H1 (cell line): ENCODE results near the gene HBS1L. TPM values are rescaled to one million over a fixed set of nuclear protein-coding genes. Genes with fewer than 3 reads are reported as not detected.

Source experiments
- CTCF ChIA-PET: fragments of 300-600 bp; sonication (Branson Sonifier 250); formaldehyde crosslinking; loops from one replicate; lab custom pipeline; 2021; ENCODE audit not compliant: partially characterized antibody; lab: Charles Lee
- POLR2A ChIA-PET: fragments of 300-600 bp; sonication (Branson Sonifier 250); formaldehyde crosslinking; loops from one replicate; lab custom pipeline; 2021; ENCODE audit warnings: inconsistent platforms; ENCODE audit not compliant: partially characterized antibody; lab: Charles Lee
- DNase-seq, 2 experiments: peaks; one replicate each; pipeline versions ENCODE4 v3.0.0 to v3.0.0-alpha.2; 2010 to 2022; ENCODE audit warnings: low spot score in 2 of 2, low read depth in 1 of 2, mixed read lengths in 1 of 2
- FAIRE-seq: peaks from 2 replicates; lab custom pipeline; 2011; peaks lifted over from hg19 to GRCh38; lab: Jason Lieb, UNC
- H2AFZ ChIP-seq: 2 replicates; pipeline ENCODE4 v1.8.1; 2012; ENCODE audit warnings: low read length, inconsistent platforms
- H2AK5ac ChIP-seq: 2 replicates; pipeline ENCODE4 v1.6.1; 2013; ENCODE audit warnings: low read depth, low read length
- H2BK120ac ChIP-seq: replicated peaks from 2 replicates; pipeline ENCODE3; 2013; ENCODE audit warnings: low read depth, low read length, inconsistent platforms
- H2BK12ac ChIP-seq: 2 replicates; pipeline ENCODE4 v1.6.1; 2013; ENCODE audit warnings: low read depth, low read length
- H2BK15ac ChIP-seq: 2 replicates; pipeline ENCODE4 v1.6.1; 2013; ENCODE audit warnings: low read length
- H2BK20ac ChIP-seq: 2 replicates; pipeline ENCODE4 v1.6.1; 2013; ENCODE audit warnings: low read length
- H2BK5ac ChIP-seq: 2 replicates; pipeline ENCODE4 v1.6.1; 2013; ENCODE audit warnings: low read depth, low read length
- H3K14ac ChIP-seq: 2 replicates; pipeline ENCODE4 v1.6.1; 2013; ENCODE audit warnings: inconsistent platforms; ENCODE audit not compliant: insufficient read length
- H3K18ac ChIP-seq: 2 replicates; pipeline ENCODE4 v1.6.1; 2013; ENCODE audit warnings: low read length; ENCODE audit errors: extremely low read depth
- H3K23ac ChIP-seq: 2 replicates; pipeline ENCODE4 v1.6.1; 2013; ENCODE audit warnings: inconsistent platforms; ENCODE audit not compliant: insufficient read length
- H3K23me2 ChIP-seq: 2 replicates; pipeline ENCODE4 v1.6.1; 2013; ENCODE audit warnings: low read depth, low read length
- H3K27ac ChIP-seq: 2 replicates; pipeline ENCODE4 v1.6.1; 2011; ENCODE audit warnings: low read depth, low read length, inconsistent platforms
- H3K27me3 ChIP-seq, 4 experiments: replicated peaks in 1 of 4; 1 replicate in 1 of 4; 2 replicates in 3 of 4; pipeline versions ENCODE4 v1.6.1 to v1.8.1; 2011 to 2013; ENCODE audit warnings: low read length in 3 of 4, mild to moderate bottlenecking in 3 of 4, inconsistent platforms in 2 of 4, mixed read lengths in 2 of 4, moderate library complexity in 1 of 4; ENCODE audit not compliant: control insufficient read depth in 3 of 4, insufficient read depth in 3 of 4; ENCODE audit errors: extremely low read depth in 1 of 4
- H3K36me3 ChIP-seq, 4 experiments: 2 replicates each; pipeline versions ENCODE4 v1.6.1 to v1.8.1; 2011 to 2013; ENCODE audit warnings: mild to moderate bottlenecking in 4 of 4, low read length in 3 of 4, moderate library complexity in 2 of 4, control low read depth in 1 of 4, inconsistent platforms in 1 of 4; ENCODE audit not compliant: insufficient read depth in 4 of 4, control insufficient read depth in 2 of 4
- H3K4ac ChIP-seq: replicated peaks from 2 replicates; pipeline ENCODE3; 2013; ENCODE audit warnings: low read length, low read depth, mixed read lengths, inconsistent platforms; ENCODE audit not compliant: insufficient read length
- H3K4me1 ChIP-seq, 4 experiments: replicated peaks in 1 of 4; 1 replicate in 1 of 4; 2 replicates in 3 of 4; pipeline versions ENCODE4 v1.6.1 to v1.8.1; 2011 to 2013; ENCODE audit warnings: low read length in 3 of 4, inconsistent platforms in 2 of 4, mixed read lengths in 1 of 4; ENCODE audit not compliant: insufficient read depth in 4 of 4, control insufficient read depth in 3 of 4
- H3K4me2 ChIP-seq, 2 experiments: 2 replicates each; pipeline versions ENCODE4 v1.6.1 to v1.8.1; 2011 to 2013; ENCODE audit warnings: low read depth in 2 of 2, low read length in 2 of 2, control low read depth in 1 of 2, inconsistent platforms in 1 of 2, mild to moderate bottlenecking in 1 of 2; ENCODE audit not compliant: insufficient read depth in 1 of 2
- H3K4me3 ChIP-seq, 4 experiments: fragments of 200-600, 300-600 bp in 1 of 4; sonication (generic), shearing (Covaris generic), sonication (Bioruptor Twin) in 1 of 4; 2 replicates each; pipeline versions ENCODE4 v1.5.1 to v1.8.1; 2011 to 2016; ENCODE audit warnings: low read length in 4 of 4, low read depth in 3 of 4, control low read depth in 2 of 4, inconsistent platforms in 2 of 4, mild to moderate bottlenecking in 2 of 4, mixed read lengths in 1 of 4, moderate library complexity in 1 of 4; ENCODE audit not compliant: insufficient read depth in 2 of 4; ENCODE audit errors: extremely low read depth in 1 of 4
- H3K56ac ChIP-seq: replicated peaks from 2 replicates; pipeline ENCODE3; 2013; ENCODE audit warnings: low read depth, mild to moderate bottlenecking, mixed read lengths, low read length, inconsistent platforms; ENCODE audit not compliant: insufficient read length
- H3K79me1 ChIP-seq: 2 replicates; pipeline ENCODE4 v1.6.1; 2013; ENCODE audit warnings: low read depth, low read length, control low read depth
- H3K79me2 ChIP-seq, 2 experiments: 2 replicates each; pipeline versions ENCODE4 v1.6.1 to v1.8.1; 2012 to 2013; ENCODE audit warnings: low read length in 2 of 2, mild to moderate bottlenecking in 2 of 2, inconsistent platforms in 1 of 2; ENCODE audit not compliant: insufficient read depth in 2 of 2, control insufficient read depth in 1 of 2
- H3K9ac ChIP-seq, 4 experiments: replicated peaks in 1 of 4; 1 replicate in 1 of 4; 2 replicates in 3 of 4; pipeline versions ENCODE4 v1.6.1 to v1.8.1; 2011 to 2013; ENCODE audit warnings: low read depth in 3 of 4, low read length in 3 of 4, control low read depth in 2 of 4, mild to moderate bottlenecking in 2 of 4, moderate library complexity in 2 of 4, inconsistent platforms in 1 of 4; ENCODE audit errors: extremely low read depth in 1 of 4
- H3K9me3 ChIP-seq, 2 experiments: 2 replicates each; pipeline versions ENCODE4 v1.6.1 to v1.8.1; 2012 to 2013; ENCODE audit warnings: mild to moderate bottlenecking in 2 of 2, moderate library complexity in 2 of 2, control low read depth in 1 of 2, inconsistent platforms in 1 of 2, low read depth in 1 of 2, low read length in 1 of 2, mixed read lengths in 1 of 2; ENCODE audit not compliant: insufficient read depth in 2 of 2
- H4K20me1 ChIP-seq, 2 experiments: replicated peaks in 1 of 2; 2 replicates each; pipeline versions ENCODE3 to v1.8.1; 2011 to 2013; ENCODE audit warnings: inconsistent platforms in 2 of 2, low read length in 2 of 2, mild to moderate bottlenecking in 1 of 2; ENCODE audit not compliant: insufficient read depth in 2 of 2, control insufficient read depth in 1 of 2
- H4K5ac ChIP-seq: 2 replicates; pipeline ENCODE4 v1.6.1; 2013; ENCODE audit warnings: low read length, low read depth, mixed read lengths, inconsistent platforms; ENCODE audit not compliant: insufficient read length
- H4K8ac ChIP-seq: 2 replicates; pipeline ENCODE4 v1.8.0; 2013; ENCODE audit warnings: mild to moderate bottlenecking, moderate library complexity, low read length, inconsistent platforms; ENCODE audit not compliant: insufficient read depth; ENCODE audit errors: extremely low read depth
- H4K91ac ChIP-seq: replicated peaks from 2 replicates; pipeline ENCODE3; 2013; ENCODE audit warnings: low read length, mixed read lengths, inconsistent platforms; ENCODE audit not compliant: insufficient read length
- BCL11A ChIP-seq, 2 experiments: IDR thresholded peaks; one replicate each; pipeline ENCODE4 v1.6.1; 2011; ENCODE audit warnings: low read depth in 2 of 2, low read length in 2 of 2, mild to moderate bottlenecking in 2 of 2
- HDAC6 ChIP-seq: IDR thresholded peaks from one replicate; pipeline ENCODE4 v1.7.1; 2012; ENCODE audit warnings: low read depth, mild to moderate bottlenecking, inconsistent platforms, low read length, moderate library complexity
- JUND ChIP-seq: IDR thresholded peaks from 2 replicates; pipeline ENCODE4 v1.6.1; 2011; ENCODE audit warnings: mild to moderate bottlenecking, improper control_type of control experiment, low read length
- PHF8 ChIP-seq: fragments of 200-600 bp; sonication (generic); conservative IDR thresholded peaks from 2 replicates; pipeline ENCODE4 v1.7.1; 2012; ENCODE audit warnings: low read depth, mild to moderate bottlenecking, inconsistent platforms, low read length, moderate library complexity
- SIN3A ChIP-seq, 2 experiments: IDR thresholded peaks in 1 of 2; conservative IDR thresholded peaks in 1 of 2; 2 replicates each; pipeline ENCODE4 v1.6.1; 2011 to 2012; ENCODE audit warnings: low read length in 2 of 2, improper control_type of control experiment in 1 of 2, low read depth in 1 of 2, mild to moderate bottlenecking in 1 of 2
- SP1 ChIP-seq: IDR thresholded peaks from 2 replicates; pipeline ENCODE4 v1.6.1; 2011; ENCODE audit warnings: low read depth, low read length
- SP2 ChIP-seq: IDR thresholded peaks from 2 replicates; pipeline ENCODE4 v1.6.1; 2012; ENCODE audit warnings: mild to moderate bottlenecking, low read length, inconsistent platforms
- TEAD4 ChIP-seq: IDR thresholded peaks from 2 replicates; pipeline ENCODE4 v1.6.1; 2012; ENCODE audit warnings: low read depth, low read length, inconsistent platforms, mixed read lengths
- whole genome bisulfite sequencing, 2 experiments: shearing (Covaris generic) in 1 of 2; methylation state at CpG; one replicate each; pipeline versions ENCODE4 v1.1.6 to v1.1.7; 2013 to 2015; ENCODE audit warnings: low lambda C conversion rate in 2 of 2, mixed read lengths in 2 of 2, inconsistent platforms in 1 of 2, low coverage in 1 of 2, missing lambda C conversion rate in 1 of 2; ENCODE audit not compliant: insufficient replicate concordance in 2 of 2, insufficient coverage in 1 of 2, insufficient read length in 1 of 2; ENCODE audit errors: extremely low coverage in 1 of 2, missing lambda C conversion rate in 1 of 2; 5-methylcytosine and 5-hydroxymethylcytosine counted together
- polyA plus RNA-seq, 7 experiments: library from polyadenylated mRNA; depleted of rRNA in 3 of 7; stranded (reverse) in 5 of 7; unstranded in 2 of 7; fragments of >200 nt in 5 of 7; fragments of 200-250 nt in 2 of 7; gene quantifications; 1 replicate in 5 of 7; 2 replicates in 1 of 7; 4 replicates in 1 of 7; pipeline versions ENCODE4 v1.2.1 to v1.2.3, GENCODE V29; 2011 to 2013; ENCODE audit warnings: missing spikeins in 2 of 7, mixed read lengths in 2 of 7
- total RNA-seq: library from RNA; stranded (reverse); fragmentation: NEBNext Ultra II Directional; extraction: Animal tissue kit (Norgen Biotek cat#: 25700); gene quantifications from 2 replicates; pipeline ENCODE4 v1.2.1, GENCODE V29; 2021
- TF ChIP-seq, protein P1 (sequence below): IDR thresholded peaks from 2 replicates; pipeline ENCODE4 v1.6.1; 2012; ENCODE audit warnings: inconsistent platforms
- TF ChIP-seq, protein P2 (sequence below): IDR thresholded peaks from 2 replicates; pipeline ENCODE4 v1.6.1; 2012; ENCODE audit warnings: inconsistent platforms

HBS1L gene
- total and polyA plus RNA-seq, 2 of the 8 experiments (the other 6 are each of a cell fraction or from before 2014, with no cell fraction given), result 28.1 to 97.1 TPM

DNA sequence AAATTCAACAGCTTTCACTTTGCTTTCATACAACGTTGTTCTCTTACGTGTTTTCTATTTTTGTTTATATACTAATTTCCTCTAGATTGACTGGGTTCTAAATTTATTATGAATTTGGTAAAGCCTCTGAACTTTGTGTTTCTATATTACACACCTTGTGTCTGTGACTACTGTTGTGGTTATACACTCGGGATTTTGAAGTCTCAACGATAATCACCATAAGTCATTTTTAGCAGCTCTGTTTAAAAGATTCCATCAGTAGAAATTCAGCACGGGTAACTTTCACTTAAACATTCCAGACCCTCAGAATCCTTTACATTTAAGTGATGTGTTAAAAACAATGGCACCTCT, 31.8 kb upstream of the HBS1L start:
- POLR2A ChIA-PET, result no interaction called here
- no peak overlapping the region for H3K14ac ChIP-seq
- no peak overlapping the region for H2AFZ ChIP-seq
- DNase-seq, result no peak
- H2BK5ac ChIP-seq, result no peak overlapping the region
- 90% methylated on average over 5 of the region's 5 CpGs; no CpG with 5 or more reads in 1 of the 2 experiments for WGBS, 2 experiments
- H3K4ac ChIP-seq, result no peak overlapping the region
- H4K8ac ChIP-seq, result no peak overlapping the region
- no peaks in the 10 kb centered on the region for H3K23me2 ChIP-seq
- H3K4me3 ChIP-seq, result no peak overlapping the region
- FAIRE-seq, result no peak
- no peak overlapping the region for H3K23ac ChIP-seq
- no peaks in the 10 kb centered on the region; a peak in 2 of 7 replicates for H3K4me1 ChIP-seq
- H3K56ac ChIP-seq, result no peak overlapping the region
- H3K18ac ChIP-seq, result no peak overlapping the region
- H4K5ac ChIP-seq, result no peak overlapping the region
- H3K79me1 ChIP-seq, result no peaks in the 10 kb centered on the region
- no peak overlapping the region for H3K27ac ChIP-seq
- no peak overlapping the region for H2BK20ac ChIP-seq
- CTCF ChIA-PET, result interaction anchor here (1.0 to 3.1 kb wide), 9 partner anchors 8 to 360 kb away, joined by 3 to 12 read pairs (median 7); partner anchors contain the start of gene HBS1L
- TF ChIP-seq SP1 (no peak), SP2 (no peak), BCL11A (IDR thresholded peaks at IDR 0.05; ENCODE audit: low read depth in 2 of 2, low read length in 2 of 2) (no peak), TEAD4 (no peak), JUND (no peak), PHF8 (no peak), HDAC6 (no peak), SIN3A (conservative IDR thresholded peaks at IDR 0.05 in 1 of 2, IDR thresholded peaks at IDR 0.05 in 1 of 2; ENCODE audit: low read depth in 1 of 2, low read length in 2 of 2) (no peak)
- TF ChIP-seq, protein P1, sequence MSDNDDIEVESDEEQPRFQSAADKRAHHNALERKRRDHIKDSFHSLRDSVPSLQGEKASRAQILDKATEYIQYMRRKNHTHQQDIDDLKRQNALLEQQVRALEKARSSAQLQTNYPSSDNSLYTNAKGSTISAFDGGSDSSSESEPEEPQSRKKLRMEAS, result no peak
- TF ChIP-seq, protein P2, sequence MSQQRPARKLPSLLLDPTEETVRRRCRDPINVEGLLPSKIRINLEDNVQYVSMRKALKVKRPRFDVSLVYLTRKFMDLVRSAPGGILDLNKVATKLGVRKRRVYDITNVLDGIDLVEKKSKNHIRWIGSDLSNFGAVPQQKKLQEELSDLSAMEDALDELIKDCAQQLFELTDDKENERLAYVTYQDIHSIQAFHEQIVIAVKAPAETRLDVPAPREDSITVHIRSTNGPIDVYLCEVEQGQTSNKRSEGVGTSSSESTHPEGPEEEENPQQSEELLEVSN, result no peak
- no peak overlapping the region for H2BK15ac ChIP-seq
- no peaks in the 10 kb centered on the region for H3K9me3 ChIP-seq
- no peak overlapping the region for H3K9ac ChIP-seq
- H3K79me2 ChIP-seq, result no peaks in the 10 kb centered on the region
- H3K36me3 ChIP-seq, result no peaks in the 10 kb centered on the region
- no peak overlapping the region for H2BK12ac ChIP-seq
- H3K4me2 ChIP-seq, result no peak overlapping the region
- H2AK5ac ChIP-seq, result no peak overlapping the region
- H4K91ac ChIP-seq, result no peak overlapping the region
- H3K27me3 ChIP-seq, result no peaks in the 10 kb centered on the region; a peak in 1 of 7 replicates
- no peaks in the 10 kb centered on the region for H4K20me1 ChIP-seq
- H2BK120ac ChIP-seq, result no peak overlapping the region
